ENCODE data around the gene IFNAR1. TPM values are rescaled to one million over a fixed set of nuclear protein-coding genes. Genes with fewer than 3 reads are reported as not detected.
"Not testable (repeated sequence)": the region's sequence is repeated elsewhere in the genome, so short reads cannot be mapped to it uniquely, and the experiment has no call there.

Gene IFNAR1
- total and polyA plus RNA-seq, 9 of the 15 experiments (the other 6 are each of a cell fraction or from before 2014, with no cell fraction given), result 8.6 to 31.8 (median 14.8) TPM

DNA sequence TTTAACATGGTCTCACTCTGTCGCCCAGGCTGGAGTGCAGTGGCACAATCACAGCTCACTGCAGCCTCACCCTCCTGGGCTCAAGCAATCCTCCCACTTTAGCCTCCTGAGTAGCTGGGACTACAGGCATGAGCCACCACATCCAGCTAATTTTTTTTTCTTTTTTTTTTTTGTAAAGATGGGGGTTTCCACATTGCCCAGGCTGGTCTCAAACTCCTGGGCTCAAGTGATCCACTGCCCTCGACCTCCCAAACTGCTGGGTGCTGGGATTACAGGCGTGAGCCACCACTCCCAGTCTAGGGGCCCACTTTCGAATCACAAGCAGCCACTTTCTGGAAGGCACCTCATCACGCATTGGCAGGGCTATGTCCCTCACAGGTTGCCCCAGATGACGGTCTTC lies 56.6 kb downstream of the IFNAR1 start:
- ATAC-seq; H3K4me2 ChIP-seq (ENCODE audit: insufficient read depth, low read length); DNase-seq (ENCODE audit: extremely low read depth in 1 of 4, low spot score in 3 of 4); H3K9me3 ChIP-seq (replicated peaks; ENCODE audit: control insufficient read depth, insufficient read depth, low read depth, low read length); H3K9ac ChIP-seq (ENCODE audit: insufficient read depth in 1 of 2, low read depth in 2 of 2, low read length in 2 of 2); H3K36me3 ChIP-seq (ENCODE audit: control insufficient read depth, insufficient read depth, low read length); H3K4me3 ChIP-seq; in situ Hi-C loops (cut with MboI); BruUV-seq (replicated peaks); H3K9me1 ChIP-seq (ENCODE audit: control insufficient read depth, insufficient read depth, low read length); FAIRE-seq; H3K79me2 ChIP-seq (ENCODE audit: control insufficient read depth, insufficient read depth, low read length); intact Hi-C loops (cut with micrococcal nuclease); H3K27ac ChIP-seq (ENCODE audit: extremely low read depth, low read depth, low read length); H4K20me1 ChIP-seq (replicated peaks; ENCODE audit: control insufficient read depth, insufficient read depth, low read length); CTCF ChIA-PET (ENCODE audit: low intra/inter-chr PET ratio); POLR2A ChIA-PET; H2AFZ ChIP-seq (ENCODE audit: low read depth, low read length): not testable (repeated sequence)
- Histone ChIP-seq H3K27me3 (ENCODE audit: control insufficient read depth in 2 of 2, insufficient read depth in 2 of 2, low read length in 2 of 2) (peaks cover 6 to 14% of the 10 kb centered on the region in 2 experiments; a peak in 2 of 5 replicates), H3K4me1 (replicated peaks in 1 of 2; ENCODE audit: control insufficient read depth in 2 of 2, insufficient read depth in 2 of 2, low read length in 2 of 2) (peaks cover 22 to 30% of the 10 kb centered on the region in 2 experiments)
- 70% methylated on average over 6 of the region's 6 CpGs for WGBS (ENCODE audit: insufficient coverage, low coverage, missing lambda C conversion rate)

DNA sequence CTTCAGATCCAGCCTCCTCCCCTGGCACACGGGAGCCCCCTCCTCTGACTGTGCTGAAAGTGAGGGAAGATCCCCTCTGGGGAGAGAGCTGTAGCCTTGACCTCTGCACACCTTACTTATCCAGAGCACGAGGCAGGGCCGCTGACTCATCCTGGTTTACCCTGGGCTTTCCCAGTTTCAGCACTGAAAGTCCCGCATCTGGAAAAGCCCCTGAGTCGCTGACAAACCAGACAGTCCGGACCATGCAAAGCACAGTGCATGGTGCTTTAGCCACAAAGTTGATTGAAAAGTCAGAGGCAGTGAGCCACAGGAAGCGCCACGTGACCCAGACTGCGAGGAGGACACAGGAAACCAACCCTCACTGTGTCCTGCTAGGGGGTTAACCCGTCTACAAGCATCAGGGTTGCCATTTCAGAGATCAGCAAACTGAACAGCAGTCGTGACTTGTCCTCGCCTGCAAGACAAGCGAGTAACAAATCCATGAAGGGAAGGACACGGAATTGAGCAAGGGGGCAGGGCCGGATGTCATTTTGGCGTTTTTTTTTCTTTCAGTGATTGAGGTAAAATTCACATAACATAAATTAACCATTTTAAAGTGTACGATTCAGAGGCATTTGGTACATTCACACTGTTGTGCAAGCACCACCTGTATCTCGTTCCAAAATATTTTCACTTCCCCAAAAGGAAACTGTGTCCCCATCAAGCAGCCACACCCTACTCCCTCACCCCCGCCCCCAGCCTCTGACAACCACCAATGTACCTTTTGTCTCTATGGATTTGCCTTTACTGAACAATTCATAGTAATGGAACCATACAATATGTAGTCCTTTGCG lies 58.5 kb downstream of the IFNAR1 start:
- Histone ChIP-seq H3K4me1 (replicated peaks in 1 of 2; ENCODE audit: control insufficient read depth in 2 of 2, insufficient read depth in 2 of 2, low read length in 2 of 2) (peaks cover 22 to 34% of the 10 kb centered on the region in 2 experiments), H3K36me3 (ENCODE audit: control insufficient read depth, insufficient read depth, low read length) (no peaks in the 10 kb centered on the region), H3K9me1 (ENCODE audit: control insufficient read depth, insufficient read depth, low read length) (no peaks in the 10 kb centered on the region), H3K27ac (ENCODE audit: extremely low read depth, low read depth, low read length) (peak overlapping the region; percentile 52), H3K9ac (ENCODE audit: insufficient read depth in 1 of 2, low read depth in 2 of 2, low read length in 2 of 2) (peak overlapping the region; percentile 21 to 39; a peak in 3 of 4 replicates), H4K20me1 (replicated peaks; ENCODE audit: control insufficient read depth, insufficient read depth, low read length) (no peaks in the 10 kb centered on the region), H2AFZ (ENCODE audit: low read depth, low read length) (peak overlapping the region; percentile 97), H3K79me2 (ENCODE audit: control insufficient read depth, insufficient read depth, low read length) (no peaks in the 10 kb centered on the region), H3K9me3 (replicated peaks; ENCODE audit: control insufficient read depth, insufficient read depth, low read depth, low read length) (no peaks in the 10 kb centered on the region), H3K4me2 (ENCODE audit: insufficient read depth, low read length) (peak overlapping the region; percentile 65), H3K27me3 (ENCODE audit: control insufficient read depth in 2 of 2, insufficient read depth in 2 of 2, low read length in 2 of 2) (no peaks in the 10 kb centered on the region), H3K4me3 (no peak overlapping the region)
- DNase-seq (ENCODE audit: extremely low read depth in 1 of 4, low spot score in 3 of 4) (peak; percentile 37 to 77 (median 44)), ATAC-seq (peak; percentile 63), FAIRE-seq (peak; percentile 78)
- ChIA-PET POLR2A (interaction anchor here (1.0 kb wide), 1 partner anchor 16 kb away, joined by 5 read pairs; no protein-coding TSS in a partner anchor), CTCF (ENCODE audit: low intra/inter-chr PET ratio) (no interaction called here)
- in situ Hi-C loops (cut with MboI), result no loop called here
- 15% methylated on average over 20 of the region's 20 CpGs for WGBS (ENCODE audit: insufficient coverage, low coverage, missing lambda C conversion rate)
- BruUV-seq (replicated peaks), result no TSS peak
- intact Hi-C loops (cut with micrococcal nuclease), result no loop called here
- no peak for TF ChIP-seq BRCA1 (IDR thresholded peaks at IDR 0.05)
- TF ChIP-seq BRCA1 (CRISPR knock-in tag; IDR thresholded peaks at IDR 0.05), result no peak
- TF ChIP-seq ZNF766 (CRISPR knock-in tag; conservative IDR thresholded peaks at IDR 0.05), result 0 out of 2 replicates have a peak, but pooled peaks have one; percentile 24
- TF ChIP-seq CBX5 (IDR thresholded peaks at IDR 0.05; ENCODE audit: borderline replicate concordance, low read depth), result no peak
- no peak for TF ChIP-seq ZNF778 (CRISPR knock-in tag; IDR thresholded peaks at IDR 0.05)
- no peak; the same call in 1 of the 2 replicates for TF ChIP-seq SP1 (CRISPR knock-in tag; IDR thresholded peaks at IDR 0.05)
- no peak for TF ChIP-seq ELF4 (CRISPR knock-in tag; IDR thresholded peaks at IDR 0.05)
- TF ChIP-seq, protein P1, sequence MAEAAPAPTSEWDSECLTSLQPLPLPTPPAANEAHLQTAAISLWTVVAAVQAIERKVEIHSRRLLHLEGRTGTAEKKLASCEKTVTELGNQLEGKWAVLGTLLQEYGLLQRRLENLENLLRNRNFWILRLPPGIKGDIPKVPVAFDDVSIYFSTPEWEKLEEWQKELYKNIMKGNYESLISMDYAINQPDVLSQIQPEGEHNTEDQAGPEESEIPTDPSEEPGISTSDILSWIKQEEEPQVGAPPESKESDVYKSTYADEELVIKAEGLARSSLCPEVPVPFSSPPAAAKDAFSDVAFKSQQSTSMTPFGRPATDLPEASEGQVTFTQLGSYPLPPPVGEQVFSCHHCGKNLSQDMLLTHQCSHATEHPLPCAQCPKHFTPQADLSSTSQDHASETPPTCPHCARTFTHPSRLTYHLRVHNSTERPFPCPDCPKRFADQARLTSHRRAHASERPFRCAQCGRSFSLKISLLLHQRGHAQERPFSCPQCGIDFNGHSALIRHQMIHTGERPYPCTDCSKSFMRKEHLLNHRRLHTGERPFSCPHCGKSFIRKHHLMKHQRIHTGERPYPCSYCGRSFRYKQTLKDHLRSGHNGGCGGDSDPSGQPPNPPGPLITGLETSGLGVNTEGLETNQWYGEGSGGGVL (CRISPR knock-in tag; IDR thresholded peaks at IDR 0.05), result no peak
- TF ChIP-seq, protein P2, sequence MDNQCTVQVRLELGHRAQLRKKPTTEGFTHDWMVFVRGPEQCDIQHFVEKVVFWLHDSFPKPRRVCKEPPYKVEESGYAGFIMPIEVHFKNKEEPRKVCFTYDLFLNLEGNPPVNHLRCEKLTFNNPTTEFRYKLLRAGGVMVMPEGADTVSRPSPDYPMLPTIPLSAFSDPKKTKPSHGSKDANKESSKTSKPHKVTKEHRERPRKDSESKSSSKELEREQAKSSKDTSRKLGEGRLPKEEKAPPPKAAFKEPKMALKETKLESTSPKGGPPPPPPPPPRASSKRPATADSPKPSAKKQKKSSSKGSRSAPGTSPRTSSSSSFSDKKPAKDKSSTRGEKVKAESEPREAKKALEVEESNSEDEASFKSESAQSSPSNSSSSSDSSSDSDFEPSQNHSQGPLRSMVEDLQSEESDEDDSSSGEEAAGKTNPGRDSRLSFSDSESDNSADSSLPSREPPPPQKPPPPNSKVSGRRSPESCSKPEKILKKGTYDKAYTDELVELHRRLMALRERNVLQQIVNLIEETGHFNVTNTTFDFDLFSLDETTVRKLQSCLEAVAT (IDR thresholded peaks at IDR 0.05), result no peak
- TF ChIP-seq MCM5 (IDR thresholded peaks at IDR 0.05; ENCODE audit: low read depth), result no peak
- no peak for TF ChIP-seq MXI1 (IDR thresholded peaks at IDR 0.05; ENCODE audit: low read depth, low read length)
- no peak for TF ChIP-seq POLR2H (tag; IDR thresholded peaks at IDR 0.05; ENCODE audit: low read depth)
- TF ChIP-seq POLR2AphosphoS2 (IDR thresholded peaks at IDR 0.05; ENCODE audit: low read length), result no peak
